CD4-positive, alpha-beta T cell treated with Interleukin-4 for 1 hour (primary cell): ENCODE results near the gene RIMS4.

Source experiments
- DNase-seq, 2 donors: peaks; one replicate each; pipeline ENCODE4 v3.0.0-alpha.2; 2020 to 2022

The RIMS4 gene

DNA sequence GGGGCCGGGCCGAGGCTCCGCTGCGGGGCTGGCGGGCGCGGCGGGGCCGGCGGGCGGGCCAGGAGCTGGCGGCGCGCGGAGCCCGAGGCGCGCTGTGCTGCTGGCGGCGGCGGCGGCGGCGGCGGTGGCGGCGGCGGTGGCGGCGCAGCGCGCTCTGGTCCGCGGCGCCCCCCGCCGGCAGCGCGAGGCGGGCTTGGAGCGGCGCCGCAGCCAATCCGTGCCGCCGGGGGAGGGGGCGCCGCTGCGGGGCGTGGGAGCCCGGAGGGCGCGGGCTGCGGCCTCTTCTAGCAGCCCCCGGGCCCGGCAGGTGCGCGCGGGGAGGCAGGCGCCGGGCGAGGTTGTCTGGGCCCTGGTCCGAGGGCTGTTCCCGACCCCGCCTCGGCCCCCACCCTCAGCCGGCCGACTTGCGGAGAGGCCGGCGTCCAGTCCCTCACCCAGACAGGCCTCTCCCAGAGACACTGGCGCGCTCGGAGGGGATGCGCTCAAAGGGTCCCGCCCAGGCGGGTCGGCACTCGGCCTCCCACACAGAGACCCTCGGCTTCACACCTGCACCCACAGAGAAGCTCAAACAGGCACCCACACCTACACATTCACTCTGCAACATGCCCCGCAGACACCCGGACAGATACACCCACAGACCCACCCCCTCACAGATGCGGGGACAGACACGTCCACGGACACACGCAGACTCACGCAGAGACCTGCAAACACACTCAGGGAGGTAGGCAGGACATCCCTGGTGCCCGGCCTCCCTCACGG lies at the start of gene RIMS4:
Gene RIMS4 (minus strand): TSS at position 156 of the 759 bp plus-strand sequence. CDS start 275 bp downstream, outside the sequence.
- no peak for DNase-seq

DNA sequence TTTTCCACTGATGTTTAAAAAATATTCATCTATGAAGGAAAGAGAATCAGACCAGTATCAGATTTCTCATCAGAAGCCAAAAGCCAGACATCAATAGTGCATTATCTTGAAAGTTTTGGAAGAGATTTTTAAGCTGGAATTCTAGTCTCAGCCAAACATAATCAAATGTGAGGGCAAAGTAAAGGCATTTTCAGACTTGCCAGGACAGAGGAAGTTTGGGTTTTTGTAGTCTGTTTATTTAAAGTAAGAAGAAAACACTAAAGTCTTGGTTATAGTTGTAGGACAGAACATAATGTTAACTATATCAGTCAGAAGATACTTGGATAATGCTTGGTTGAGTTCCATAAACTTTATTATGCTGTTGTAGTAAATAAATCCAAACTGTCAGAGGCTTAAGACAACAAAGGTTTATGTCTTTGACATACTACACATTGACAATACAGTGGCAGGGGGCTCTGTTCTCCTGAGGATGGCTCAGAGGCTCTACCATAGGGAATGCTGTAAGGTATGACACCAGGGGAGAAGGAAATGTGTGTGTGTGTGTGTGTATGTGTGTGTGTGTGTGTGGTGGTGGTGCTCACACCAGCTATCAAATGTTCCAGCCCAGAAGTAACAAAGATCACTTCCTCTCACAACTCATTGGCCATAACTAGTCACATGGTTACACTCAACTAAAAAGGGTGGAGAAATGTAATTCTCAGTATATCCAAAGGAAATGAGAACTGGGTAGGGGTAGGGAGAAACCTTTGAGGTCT lies 48.4 kb upstream of the RIMS4 start:
- peak in 1 of 2 donors; percentile 9 for DNase-seq

DNA sequence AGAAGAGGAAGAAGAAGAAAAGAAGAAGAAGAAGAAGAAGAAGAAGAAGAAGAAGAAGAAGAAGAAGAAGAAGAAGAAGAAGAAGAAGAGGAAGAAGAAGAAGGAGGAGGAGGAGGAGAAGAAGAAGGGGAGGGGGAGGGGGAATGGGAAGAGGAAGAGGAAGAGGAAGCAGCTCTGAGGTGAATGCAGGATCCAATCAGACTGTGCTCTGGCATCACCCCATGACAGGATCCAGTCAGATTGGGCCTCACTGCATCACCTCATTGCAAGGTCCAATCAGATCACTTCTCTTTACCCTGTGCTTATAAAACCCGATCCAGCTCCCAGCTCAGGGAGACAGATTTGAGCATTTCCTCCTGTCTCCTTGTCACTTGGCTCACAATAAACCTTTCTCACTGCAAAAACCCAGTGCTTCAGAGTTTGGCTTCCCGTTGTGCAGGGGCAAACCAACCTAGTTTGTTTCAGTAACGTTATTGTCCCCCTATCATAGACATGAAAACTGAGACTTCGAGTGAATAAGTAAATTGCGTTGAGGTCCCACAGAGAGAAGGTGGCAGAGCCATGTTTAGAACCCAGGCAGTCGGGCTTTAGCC lies 46.6 kb upstream of the RIMS4 start:
- no peak for DNase-seq

DNA sequence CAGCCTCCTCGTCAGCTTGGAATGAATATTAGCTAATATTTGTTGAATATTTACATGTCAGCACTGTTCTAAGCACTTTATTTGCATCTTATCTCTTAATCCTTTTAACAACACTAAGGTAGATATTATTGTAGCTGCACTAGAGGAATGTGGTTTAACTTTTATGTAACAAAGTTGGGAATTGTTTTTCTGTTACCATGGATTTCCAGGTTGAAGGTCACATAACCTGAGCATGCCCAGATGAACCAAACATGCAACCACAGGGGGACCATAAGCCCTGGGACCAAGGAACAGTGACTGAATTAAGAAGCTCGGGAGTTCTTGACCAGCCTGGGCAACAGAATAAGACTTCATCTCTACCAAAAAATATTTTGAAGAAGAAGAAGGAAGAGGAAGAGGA lies 46.1 kb upstream of the RIMS4 start:
- no peak for DNase-seq

DNA sequence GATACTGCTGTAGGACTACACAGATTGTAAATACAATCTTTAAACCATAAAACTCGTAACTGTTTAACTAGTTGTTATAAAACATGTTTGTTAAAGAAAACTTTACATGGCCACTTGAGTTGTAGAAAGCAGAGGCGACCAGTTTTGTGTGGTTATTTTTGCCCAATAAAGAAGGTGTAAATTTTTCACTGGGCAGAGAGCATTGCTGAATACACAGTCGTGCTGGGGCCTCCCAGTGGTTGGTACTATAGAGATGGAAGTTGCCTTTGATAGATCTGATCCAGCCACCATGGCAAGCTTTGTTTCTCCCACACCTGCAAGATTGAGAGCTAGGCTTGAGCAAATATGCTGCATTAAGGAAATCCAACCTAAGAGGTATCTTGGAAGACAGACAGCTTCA lies 41.2 kb upstream of the RIMS4 start:
- no peak for DNase-seq

DNA sequence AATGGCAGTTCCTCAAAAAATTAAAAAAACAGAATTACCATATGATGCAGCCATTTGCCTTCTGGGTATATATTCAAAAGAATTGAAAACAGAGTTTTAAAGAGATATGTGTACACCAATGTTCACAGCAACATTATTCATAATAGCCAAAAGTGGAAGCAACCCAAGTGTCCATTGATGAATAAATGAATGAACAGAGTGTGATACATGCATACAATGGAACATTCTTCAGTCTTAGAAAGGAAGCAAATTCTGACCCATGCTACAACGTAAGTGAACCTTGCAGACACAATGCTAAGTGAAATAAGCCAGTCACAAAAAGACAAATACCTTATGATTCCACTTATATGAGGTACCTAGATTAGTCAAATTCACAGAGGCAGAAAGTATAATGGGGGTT lies 40.5 kb upstream of the RIMS4 start:
- no peak for DNase-seq

DNA sequence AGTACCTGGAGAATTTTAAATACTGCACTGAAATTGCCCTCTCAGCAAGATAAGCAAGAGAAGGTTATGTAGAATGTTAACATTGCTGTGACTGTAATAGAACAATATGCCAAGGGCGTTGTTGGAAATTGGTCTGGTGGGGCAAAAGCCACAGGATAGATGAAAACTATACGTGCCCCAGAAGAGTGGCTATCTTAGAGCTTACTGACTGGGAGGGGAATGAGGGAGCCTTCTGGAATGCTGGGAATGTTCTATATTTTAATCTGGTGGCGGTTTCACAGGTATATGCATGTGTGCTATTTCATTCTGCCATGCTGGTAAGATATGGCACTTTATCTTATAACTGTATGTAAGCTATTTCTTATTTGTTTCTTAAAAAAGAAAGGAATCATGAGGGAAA lies 39.9 kb upstream of the RIMS4 start:
- no peak for DNase-seq

- no peak for DNase-seq
Observed at GRCh38 chr20:44849703-44850102, 39.4 kb upstream of the RIMS4 start.

DNA sequence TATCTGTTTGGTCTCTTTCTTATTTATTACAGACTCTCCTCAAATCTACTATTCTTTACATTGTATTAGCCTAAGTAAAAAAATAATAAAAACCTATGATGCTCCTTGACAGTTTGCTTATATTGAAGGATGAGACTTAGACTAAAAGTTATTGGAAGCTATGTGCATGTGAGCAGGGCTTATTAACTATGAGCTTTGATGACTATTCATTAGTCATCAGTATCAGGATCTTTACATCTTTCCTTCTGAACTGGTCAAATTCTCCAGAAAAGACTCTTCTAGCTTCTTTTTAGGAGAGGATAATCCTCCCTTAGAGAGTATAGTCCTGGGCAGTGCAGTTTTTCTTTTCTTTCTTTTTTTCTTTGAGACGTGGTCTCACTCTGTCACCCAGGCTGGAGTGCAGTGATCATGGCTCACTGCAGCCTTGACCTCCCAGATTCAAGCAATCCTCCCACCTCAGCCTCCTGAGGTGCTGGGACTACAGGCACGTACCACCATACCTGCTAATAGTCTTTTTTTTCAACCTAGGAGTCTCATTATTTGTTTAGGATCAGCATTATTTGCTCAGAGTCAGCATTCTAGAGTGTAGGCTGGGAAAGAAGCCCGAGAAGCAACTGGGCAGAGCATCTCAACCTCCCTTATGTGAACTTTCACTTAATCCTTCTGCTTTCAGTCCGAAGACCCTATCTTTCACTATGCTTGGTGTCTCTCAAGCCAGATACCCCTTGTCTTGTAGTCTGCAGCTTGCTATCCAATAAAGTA lies 38.1 kb upstream of the RIMS4 start:
- DNase-seq: no peak

DNA sequence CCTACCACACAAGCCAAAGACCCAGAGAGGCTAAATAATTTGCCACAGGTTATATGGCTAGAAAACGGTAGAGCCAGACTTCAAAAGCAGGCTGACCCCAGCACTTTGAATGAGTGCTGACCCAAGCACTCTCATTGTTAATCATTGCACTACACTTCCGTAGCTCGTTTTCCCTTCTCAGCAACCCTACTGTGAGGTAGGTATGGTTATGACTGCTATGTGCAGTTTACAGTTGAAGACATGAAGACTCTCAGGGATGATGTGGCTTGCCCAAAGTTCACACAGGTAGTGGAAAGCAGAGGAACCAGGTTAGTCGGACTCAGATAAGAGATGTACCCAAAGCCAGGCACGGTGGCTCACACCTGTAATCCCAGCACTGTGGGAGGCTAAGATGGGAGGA lies 33.5 kb upstream of the RIMS4 start:
- DNase-seq: no peak

GRCh38 chr20:44841955-44842354 lies 31.6 kb upstream of the RIMS4 start:
- no peak for DNase-seq

DNA sequence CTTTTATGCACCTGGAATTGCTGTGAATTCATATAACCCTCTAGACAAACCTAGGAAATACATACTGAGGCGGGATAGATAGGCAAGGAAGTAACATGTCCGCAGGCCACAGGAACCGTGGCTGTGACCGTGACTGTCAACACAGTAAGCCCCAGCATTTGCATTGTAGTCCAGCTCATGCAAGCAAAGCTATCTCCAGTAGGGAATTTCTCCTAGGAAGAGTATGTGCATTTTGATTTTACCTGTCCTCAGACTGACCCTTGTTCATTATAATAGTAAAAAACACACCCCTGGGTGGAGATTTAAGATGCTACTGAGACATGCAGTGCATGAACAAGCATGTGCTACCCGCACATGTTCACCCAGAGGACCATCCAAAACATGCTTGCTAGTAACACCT lies 30.5 kb upstream of the RIMS4 start:
- no peak for DNase-seq

- DNase-seq: no peak
Observed at GRCh38 chr20:44839481-44839880, 29.1 kb upstream of the RIMS4 start.

DNA sequence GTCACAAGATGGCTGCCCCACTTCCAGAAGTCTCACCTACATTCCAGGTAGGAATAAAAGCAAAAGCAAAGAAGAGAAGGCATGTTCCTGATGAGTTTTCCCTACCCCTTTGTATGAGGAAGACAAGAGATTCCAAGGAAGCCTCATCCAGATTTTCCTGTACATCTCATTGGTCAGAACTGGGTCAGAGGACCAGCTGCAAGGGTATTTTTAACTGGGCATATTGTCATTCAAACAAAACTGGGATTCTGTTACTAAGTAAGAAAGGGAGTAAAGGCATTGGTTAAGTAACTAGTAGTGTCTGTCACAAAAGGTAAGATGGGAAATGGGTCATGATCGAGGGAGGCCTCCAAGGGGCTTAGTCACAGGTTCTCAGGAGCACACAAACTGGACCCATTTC lies 28.2 kb upstream of the RIMS4 start:
- no peak for DNase-seq

DNA sequence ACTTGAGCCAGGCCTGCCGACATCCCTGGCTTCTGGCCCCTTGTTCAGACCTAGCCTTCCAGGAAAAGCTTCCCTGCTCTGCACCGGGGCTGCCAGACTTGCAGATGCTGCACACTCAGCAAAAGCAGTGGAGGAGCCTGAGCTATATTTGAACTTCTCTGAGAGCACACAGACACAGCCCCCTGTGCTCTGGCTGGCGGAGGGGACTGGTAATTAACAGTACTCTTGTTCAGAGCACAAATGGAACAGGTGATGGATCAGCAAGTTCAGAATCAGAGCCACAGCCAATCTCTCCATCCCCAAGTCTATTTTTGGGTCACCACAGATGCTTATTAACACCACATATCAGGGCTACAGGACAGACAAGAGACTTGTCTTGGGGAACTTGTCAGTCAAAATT lies 27.6 kb upstream of the RIMS4 start:
- no peak for DNase-seq

GRCh38 chr20:44836601-44837120 lies 26.3 kb upstream of the RIMS4 start:
- DNase-seq: no peak

- no peak for DNase-seq
Observed at GRCh38 chr20:44835661-44836221, 25.4 kb upstream of the RIMS4 start.

DNA sequence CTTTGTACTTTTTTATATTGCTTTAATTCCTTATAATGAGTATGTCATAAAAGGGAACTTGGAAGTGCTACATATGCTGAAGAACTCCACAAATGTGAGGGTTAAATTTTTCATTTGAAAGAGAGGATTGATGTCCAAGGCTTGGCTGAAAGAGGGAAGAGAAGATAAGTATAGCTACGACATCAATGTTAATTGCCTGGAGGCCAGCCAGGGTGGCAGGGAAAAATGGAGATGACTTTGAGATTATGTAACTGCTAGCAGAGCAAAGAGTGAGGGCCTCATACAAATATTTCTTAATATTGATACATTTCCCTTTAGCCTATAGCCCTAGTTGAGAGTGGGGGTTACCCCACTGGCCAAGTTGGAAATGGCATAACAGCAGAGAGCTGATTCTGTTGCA lies 24.8 kb upstream of the RIMS4 start:
- no peak for DNase-seq

- no peak for DNase-seq
Observed at GRCh38 chr20:44834693-44835092, 24.3 kb upstream of the RIMS4 start.

- no peak for DNase-seq
Observed at GRCh38 chr20:44833437-44833836, 23.1 kb upstream of the RIMS4 start.

DNA sequence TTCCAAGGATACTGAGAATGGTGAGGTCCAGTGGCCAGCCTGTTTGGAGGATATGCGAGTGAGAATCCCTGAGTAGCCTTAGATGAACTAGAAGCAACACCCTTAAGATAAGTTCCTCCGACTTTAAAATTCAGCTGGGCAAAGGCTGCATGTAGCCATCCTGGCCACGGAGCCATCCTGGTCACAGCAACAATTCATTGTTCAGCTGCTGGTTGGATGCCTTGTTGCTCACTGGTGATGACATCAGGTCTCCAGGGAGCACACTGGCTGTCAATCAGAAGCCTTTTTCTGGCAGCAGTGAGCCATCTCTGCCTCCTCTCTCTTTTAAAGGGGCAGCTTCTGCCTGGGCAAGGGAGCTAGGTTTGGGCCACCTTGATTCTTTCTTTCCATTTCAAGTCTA lies 22.4 kb upstream of the RIMS4 start:
- no peak for DNase-seq

- DNase-seq: no peak
Observed at GRCh38 chr20:44830995-44831394, 20.6 kb upstream of the RIMS4 start.

DNA sequence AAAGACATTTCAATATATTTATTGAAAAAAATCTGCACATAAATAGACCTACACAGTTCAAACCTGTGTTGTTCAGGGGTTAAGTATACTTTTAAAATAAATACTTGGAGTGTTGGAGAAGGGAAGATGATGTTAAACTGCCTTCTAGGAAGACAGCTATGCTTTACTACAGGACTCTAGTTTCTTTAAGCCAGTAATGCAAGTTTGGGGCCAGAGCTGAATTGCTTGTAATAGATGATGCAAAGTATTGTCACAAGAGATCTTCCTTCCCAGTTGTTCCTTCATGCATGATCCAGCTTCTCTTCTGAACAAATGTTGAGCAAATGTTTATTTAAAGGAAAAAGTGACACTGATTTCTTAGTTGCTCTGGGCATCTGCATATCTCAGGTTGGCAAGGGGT lies 20.2 kb upstream of the RIMS4 start:
- DNase-seq: no peak
